Measurements from ENCODE around the gene ELK4.

GRCh38 chr1:205577874-205578658, 53.7 kb downstream of the ELK4 start:
- no peak for TF ChIP-seq CTCF (conservative IDR thresholded peaks at IDR 0.05)
- TF ChIP-seq ZFX (IDR thresholded peaks at IDR 0.05): no peak
